Measurements from ENCODE around the gene TNKS2.

GRCh38 chr10:91908337-91909116, 110.3 kb downstream of the TNKS2 start:
- TF ChIP-seq, protein P1, sequence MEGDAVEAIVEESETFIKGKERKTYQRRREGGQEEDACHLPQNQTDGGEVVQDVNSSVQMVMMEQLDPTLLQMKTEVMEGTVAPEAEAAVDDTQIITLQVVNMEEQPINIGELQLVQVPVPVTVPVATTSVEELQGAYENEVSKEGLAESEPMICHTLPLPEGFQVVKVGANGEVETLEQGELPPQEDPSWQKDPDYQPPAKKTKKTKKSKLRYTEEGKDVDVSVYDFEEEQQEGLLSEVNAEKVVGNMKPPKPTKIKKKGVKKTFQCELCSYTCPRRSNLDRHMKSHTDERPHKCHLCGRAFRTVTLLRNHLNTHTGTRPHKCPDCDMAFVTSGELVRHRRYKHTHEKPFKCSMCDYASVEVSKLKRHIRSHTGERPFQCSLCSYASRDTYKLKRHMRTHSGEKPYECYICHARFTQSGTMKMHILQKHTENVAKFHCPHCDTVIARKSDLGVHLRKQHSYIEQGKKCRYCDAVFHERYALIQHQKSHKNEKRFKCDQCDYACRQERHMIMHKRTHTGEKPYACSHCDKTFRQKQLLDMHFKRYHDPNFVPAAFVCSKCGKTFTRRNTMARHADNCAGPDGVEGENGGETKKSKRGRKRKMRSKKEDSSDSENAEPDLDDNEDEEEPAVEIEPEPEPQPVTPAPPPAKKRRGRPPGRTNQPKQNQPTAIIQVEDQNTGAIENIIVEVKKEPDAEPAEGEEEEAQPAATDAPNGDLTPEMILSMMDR (IDR thresholded peaks at IDR 0.05): peak; percentile 48
- TF ChIP-seq EZH2phosphoT487 (IDR thresholded peaks at IDR 0.05; ENCODE audit: borderline replicate concordance, low read depth) (no peak), POLR2AphosphoS5 (IDR thresholded peaks at IDR 0.05; ENCODE audit: low read depth, low read length) (peak; percentile 18; the same call in 1 of the 2 replicates), MAX (IDR thresholded peaks at IDR 0.05; ENCODE audit: low read depth) (no peak; the same call in none of the 2 replicates), YY1 (IDR thresholded peaks at IDR 0.05; ENCODE audit: low read depth) (peak; percentile 54; the same call in 1 of the 2 replicates), NFIC (IDR thresholded peaks at IDR 0.05; ENCODE audit: borderline replicate concordance) (no peak), FOXM1 (IDR thresholded peaks at IDR 0.05; ENCODE audit: low read depth) (no peak), CHD2 (IDR thresholded peaks at IDR 0.05; ENCODE audit: low read length, partially characterized antibody) (no peak), TCF12 (IDR thresholded peaks at IDR 0.05) (no peak), TAF1 (IDR thresholded peaks at IDR 0.05; ENCODE audit: borderline replicate concordance, low read depth, low read length) (peak; percentile 62; the same call in 1 of the 2 replicates), SMC3 (IDR thresholded peaks at IDR 0.05; ENCODE audit: low read depth, low read length) (peak; percentile 35; the same call in 1 of the 2 replicates), RAD21 (IDR thresholded peaks at IDR 0.05; ENCODE audit: low read length) (peak; percentile 44), RCOR1 (IDR thresholded peaks at IDR 0.05; ENCODE audit: low read length) (peak; percentile 22; the same call in 1 of the 2 replicates), RFX5 (IDR thresholded peaks at IDR 0.05; ENCODE audit: low read length) (no peak)
